Left lung (tissue), 10 donors: Measurements from ENCODE around the gene EML6. TPM values are rescaled to one million over a fixed set of nuclear protein-coding genes. Genes with fewer than 3 reads are reported as not detected.

ENCODE experiments used
- ATAC-seq: fragments of 200-7000 bp; cut with Tn5 transposase; one replicate; pipeline ENCODE4 v1.9.1; 2020; ENCODE audit warnings: moderate library complexity
- DNase-seq, 4 donors: peaks; one replicate each; pipeline ENCODE4 v3.0.0-alpha.2; 2013 to 2020
- H3K27ac ChIP-seq, 2 donors: fragments of 200-600 bp; sonication (generic) in 1 of 2; one replicate each; pipeline versions ENCODE4 v1.5.0 to v1.8.0; 2020 to 2021
- H3K27me3 ChIP-seq, 2 donors: fragments of 200-600 bp; sonication (generic) in 1 of 2; one replicate each; pipeline versions ENCODE4 v1.5.0 to v1.8.0; 2020 to 2021
- H3K36me3 ChIP-seq, 2 donors: fragments of 200-600 bp; sonication (generic) in 1 of 2; one replicate each; pipeline versions ENCODE4 v1.5.0 to v1.8.0; 2020 to 2021
- H3K4me1 ChIP-seq, 2 donors: fragments of 200-600 bp; one replicate each; pipeline ENCODE4 v1.8.0; 2021
- H3K4me3 ChIP-seq, 2 donors: fragments of 200-600 bp; sonication (generic) in 1 of 2; one replicate each; pipeline versions ENCODE4 v1.5.0 to v1.8.0; 2020 to 2021; ENCODE audit warnings: mild to moderate bottlenecking in 1 of 2
- H3K9me3 ChIP-seq, 2 donors: fragments of 200-600 bp; sonication (generic) in 1 of 2; one replicate each; pipeline versions ENCODE4 v1.5.0 to v1.8.0; 2020 to 2021
- CTCF ChIP-seq, 2 donors: fragments of 200-600 bp; sonication (generic) in 1 of 2; IDR thresholded peaks; one replicate each; pipeline versions ENCODE4 v1.5.0 to v1.8.0; 2021; ENCODE audit warnings: antibody characterized with exemption in 2 of 2
- intact Hi-C, 2 donors: fragments of 100-400 bp; cut with DNase I; formaldehyde crosslinking; loops; one replicate each; pipeline versions ENCODE4 v1.11.2 to v1.14.2; 2022
- polyA plus RNA-seq, 6 donors: library from polyadenylated mRNA; unstranded; fragments of 120-200 nt; gene quantifications; one replicate each; pipeline ENCODE4 v1.2.1, GENCODE V29; 2013; ENCODE audit not compliant: insufficient read length in 6 of 6
- total RNA-seq, 2 donors: library from RNA; stranded (reverse); fragmentation: NEBNext Ultra II Directional; extraction: Animal tissue kit (Norgen Biotek cat#: 25700); gene quantifications; one replicate each; pipeline ENCODE4 v1.2.1, GENCODE V29; 2021
- donor health status: DM: no; HTN: yes; CAD: no.
- donor health status: DM: no; HTN: no; CAD: no.

The EML6 gene
- total and polyA plus RNA-seq, 8 donors = 0.73 to 2.2 (median 1.3) TPM

GRCh38 chr2:54918647-54919280 lies 195.3 kb downstream of the EML6 start:
- ATAC-seq = no peak
- peaks cover 0 to 12% of the 10 kb centered on the region in 2 donors for H3K9me3 ChIP-seq

DNA sequence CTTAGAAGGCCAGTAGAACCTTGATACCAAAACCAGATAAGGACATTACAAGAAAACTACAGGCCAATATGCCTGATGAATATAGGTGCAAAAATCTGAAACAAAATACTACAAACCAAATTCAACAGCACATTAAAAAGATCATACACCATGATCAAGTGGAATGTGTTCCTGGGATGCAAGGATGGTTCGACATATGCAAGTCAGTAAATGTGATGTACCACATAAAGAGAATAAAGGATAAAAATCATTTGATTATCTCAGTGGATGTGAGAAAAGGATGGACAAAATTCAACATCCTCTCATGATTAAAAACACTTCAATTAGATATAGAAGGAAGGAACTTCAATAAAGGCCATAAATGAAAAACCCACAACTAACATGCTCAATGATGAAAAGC lies 197.2 kb downstream of the EML6 start:
- intact Hi-C loops = no loop called here
- TF ChIP-seq CTCF (IDR thresholded peaks at IDR 0.05) = no peak
- DNase-seq (no peak), ATAC-seq (no peak)
- H3K4me3 ChIP-seq = no peak overlapping the region
- peaks cover 0 to 12% of the 10 kb centered on the region in 2 donors for H3K9me3 ChIP-seq
- H3K27ac ChIP-seq = no peak overlapping the region
- no peaks in the 10 kb centered on the region for H3K27me3 ChIP-seq
- H3K4me1 ChIP-seq = no peaks in the 10 kb centered on the region
- no peaks in the 10 kb centered on the region for H3K36me3 ChIP-seq

More at GRCh38 chr2:54918647-54919280, 195.3 kb downstream of the EML6 start:
- Histone ChIP-seq H3K4me1 (no peaks in the 10 kb centered on the region), H3K27me3 (no peaks in the 10 kb centered on the region), H3K4me3 (no peak overlapping the region), H3K27ac (no peak overlapping the region), H3K36me3 (no peaks in the 10 kb centered on the region)
- TF ChIP-seq CTCF (IDR thresholded peaks at IDR 0.05) = no peak
- DNase-seq = no peak
- intact Hi-C loops = no loop called here

DNA sequence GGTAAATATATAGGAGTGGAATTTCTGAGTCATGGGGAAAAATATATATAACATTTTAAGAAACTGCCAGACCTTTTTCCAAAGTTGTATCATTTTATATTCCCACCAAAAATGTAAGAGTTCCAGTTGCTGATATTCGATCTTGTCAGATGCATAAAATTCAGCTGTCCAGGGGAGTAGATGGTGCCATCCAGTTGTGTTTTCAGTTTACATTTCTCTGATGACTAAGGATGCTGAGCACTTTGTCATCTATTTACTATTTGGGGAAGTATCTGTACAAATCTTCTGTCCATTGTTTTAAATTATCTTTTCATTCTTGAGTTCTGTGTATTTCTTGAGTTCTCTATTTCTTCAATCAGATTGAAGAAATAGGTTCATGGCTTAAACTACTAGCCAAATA lies 200.7 kb downstream of the EML6 start:
- DNase-seq (no peak), ATAC-seq (no peak)
- no peak for TF ChIP-seq CTCF (IDR thresholded peaks at IDR 0.05)
- Histone ChIP-seq H3K36me3 (no peaks in the 10 kb centered on the region), H3K27ac (no peak overlapping the region), H3K27me3 (no peaks in the 10 kb centered on the region), H3K4me1 (no peaks in the 10 kb centered on the region), H3K9me3 (peaks cover 0 to 12% of the 10 kb centered on the region in 2 donors), H3K4me3 (no peak overlapping the region)
- intact Hi-C loops = no loop called here

GRCh38 chr2:54925022-54925421 lies 201.6 kb downstream of the EML6 start:
- TF ChIP-seq CTCF (IDR thresholded peaks at IDR 0.05) = no peak
- intact Hi-C loops = no loop called here
- Histone ChIP-seq H3K27me3 (no peaks in the 10 kb centered on the region), H3K4me3 (no peak overlapping the region), H3K27ac (no peak overlapping the region), H3K4me1 (no peaks in the 10 kb centered on the region), H3K9me3 (peaks cover 0 to 12% of the 10 kb centered on the region in 2 donors), H3K36me3 (no peaks in the 10 kb centered on the region)
- ATAC-seq = no peak
- no peak for DNase-seq

- no peak for DNase-seq
- TF ChIP-seq CTCF (IDR thresholded peaks at IDR 0.05) = no peak
- H3K27ac ChIP-seq = no peak overlapping the region
- no peaks in the 10 kb centered on the region for H3K9me3 ChIP-seq
- no peaks in the 10 kb centered on the region for H3K4me1 ChIP-seq
- no peak overlapping the region for H3K4me3 ChIP-seq
- intact Hi-C loops = no loop called here
- no peak for ATAC-seq
- H3K36me3 ChIP-seq = no peaks in the 10 kb centered on the region
- no peaks in the 10 kb centered on the region for H3K27me3 ChIP-seq
These were observed 203.8 kb downstream of the EML6 start for GRCh38 chr2:54927085-54927750.
